K562 (cell line): ENCODE data around the gene RCOR1. TPM values are rescaled to one million over a fixed set of nuclear protein-coding genes. Genes with fewer than 3 reads are reported as not detected.

Experiments used
- CBFA2T3 ChIP-seq: fragments of 450-650 bp; IDR thresholded peaks from 2 replicates; pipeline ENCODE4 v1.6.1; 2017
- CBX5 ChIP-seq: IDR thresholded peaks from 2 replicates; pipeline ENCODE4 v1.6.1; 2014; ENCODE audit warnings: low read depth, borderline replicate concordance
- CBX8 ChIP-seq: fragments of 200-600 bp; sonication (generic); IDR thresholded peaks from 2 replicates; pipeline ENCODE4 v1.6.1; 2012; ENCODE audit warnings: borderline replicate concordance, mixed run types, low read depth, mild to moderate bottlenecking, moderate library complexity, mixed read lengths, low read length, control low read depth, inconsistent platforms; ENCODE audit not compliant: poor library complexity, severe bottlenecking; ENCODE audit errors: extremely low read depth
- CCNT2 ChIP-seq: IDR thresholded peaks from 2 replicates; pipeline ENCODE4 v1.6.1; 2011; ENCODE audit warnings: borderline replicate concordance, low read depth, mild to moderate bottlenecking, moderate library complexity, mixed read lengths, low read length; ENCODE audit not compliant: insufficient read length; ENCODE audit errors: extremely low read depth
- EZH2 ChIP-seq: IDR thresholded peaks from 2 replicates; pipeline ENCODE4 v1.6.1; 2012; ENCODE audit warnings: low read depth, mild to moderate bottlenecking, inconsistent platforms, low read length, borderline replicate concordance
- FOXA3 ChIP-seq, 2 experiments: fragments of 450-650 bp in 1 of 2; sonication (generic) in 1 of 2; formaldehyde crosslinking; IDR thresholded peaks in 1 of 2; conservative IDR thresholded peaks in 1 of 2; 2 replicates each; pipeline versions ENCODE4 v1.4.0 to v1.8.0; 2020 to 2022; ENCODE audit warnings: mild to moderate bottlenecking in 2 of 2, missing genetic modification reagents in 1 of 2
- FOXP1 ChIP-seq: sonication (generic); formaldehyde crosslinking; IDR thresholded peaks from 2 replicates; pipeline ENCODE4 v1.8.0; 2022; ENCODE audit warnings: mild to moderate bottlenecking, missing genetic modification reagents
- HMG20B ChIP-seq: fragments of 250-450 bp; sonication (Bioruptor Pico); IDR thresholded peaks from 2 replicates; pipeline ENCODE4 v1.5.0; 2021; ENCODE audit warnings: mild to moderate bottlenecking
- HNRNPL ChIP-seq: fragments of 200-400 bp; formaldehyde crosslinking; IDR thresholded peaks from 2 replicates; pipeline ENCODE4 v1.6.1; 2017; ENCODE audit warnings: low read depth, mild to moderate bottlenecking, low read length
- KLF16 ChIP-seq: IDR thresholded peaks from 2 replicates; pipeline ENCODE4 v1.6.1; 2016; ENCODE audit warnings: antibody characterized with exemption
- MYC ChIP-seq, 2 experiments: fragments of 250-450 bp in 1 of 2; sonication (Bioruptor Pico) in 1 of 2; IDR thresholded peaks; 2 replicates each; pipeline versions ENCODE4 v1.5.1 to v1.6.1; 2012 to 2021; ENCODE audit warnings: low read depth in 2 of 2, borderline replicate concordance in 1 of 2, improper control_type of control experiment in 1 of 2, low read length in 1 of 2, mild to moderate bottlenecking in 1 of 2, moderate library complexity in 1 of 2
- POLR3G ChIP-seq: IDR thresholded peaks from 2 replicates; pipeline ENCODE4 v1.6.1; 2011; ENCODE audit not compliant: insufficient read length, insufficient replicate concordance; ENCODE audit errors: extremely low read depth
- RB1 ChIP-seq: fragments of 450-650 bp; IDR thresholded peaks from 2 replicates; pipeline ENCODE4 v1.6.1; 2017; ENCODE audit warnings: low read depth, mild to moderate bottlenecking
- RBM15 ChIP-seq: fragments of 200-400 bp; formaldehyde crosslinking; IDR thresholded peaks from 2 replicates; pipeline ENCODE4 v1.6.1; 2018; ENCODE audit warnings: mild to moderate bottlenecking, low read length, moderate library complexity; ENCODE audit not compliant: insufficient read depth
- TEAD1 ChIP-seq, 2 experiments: fragments of 450-650 bp in 1 of 2; sonication (generic) in 1 of 2; formaldehyde crosslinking; IDR thresholded peaks; 2 replicates each; pipeline versions ENCODE4 v1.4.0 to v1.8.0; 2020 to 2022; ENCODE audit warnings: mild to moderate bottlenecking in 2 of 2, missing genetic modification reagents in 1 of 2
- TFAM ChIP-seq: fragments of 250-450 bp; sonication (Bioruptor Pico); conservative IDR thresholded peaks from 2 replicates; pipeline ENCODE4 v1.5.0; 2021; ENCODE audit warnings: mild to moderate bottlenecking, moderate library complexity
- U2AF1 ChIP-seq: fragments of 200-400 bp; formaldehyde crosslinking; optimal IDR thresholded peaks from 2 replicates; pipeline ENCODE3; 2017; ENCODE audit warnings: mild to moderate bottlenecking, low read depth, low read length, moderate library complexity
- U2AF2 ChIP-seq: fragments of 200-400 bp; formaldehyde crosslinking; optimal IDR thresholded peaks from 2 replicates; pipeline ENCODE3; 2017; ENCODE audit warnings: low read depth, mild to moderate bottlenecking, low read length
- ZBTB9 ChIP-seq: fragments of 450-650 bp; formaldehyde crosslinking; IDR thresholded peaks from 2 replicates; pipeline ENCODE4 v1.4.0; 2020; ENCODE audit warnings: mild to moderate bottlenecking, moderate library complexity
- ZC3H4 ChIP-seq: sonication (generic); formaldehyde crosslinking; IDR thresholded peaks from 2 replicates; pipeline ENCODE4 v1.9.0; 2021; ENCODE audit warnings: missing genetic modification reagents, borderline replicate concordance
- ZEB2 ChIP-seq: fragments of 450-650 bp; IDR thresholded peaks from 2 replicates; pipeline ENCODE4 v1.6.1; 2016
- ZNF239 ChIP-seq: fragments of 250-450 bp; sonication (Bioruptor Pico); IDR thresholded peaks from 2 replicates; pipeline ENCODE4 v1.4.0; 2020; ENCODE audit warnings: mild to moderate bottlenecking
- ZSCAN32 ChIP-seq: fragments of 450-650 bp; formaldehyde crosslinking; IDR thresholded peaks from 2 replicates; pipeline ENCODE4 v1.4.0; 2020; ENCODE audit warnings: mild to moderate bottlenecking, moderate library complexity
- polyA plus RNA-seq, 8 experiments: library from polyadenylated mRNA; depleted of rRNA in 4 of 8; stranded (reverse) in 5 of 8; unstranded in 3 of 8; fragments of >200 nt; fragmentation: Nextera tagmentation in 2 of 8; fragmentation: Illumina TruSeq in 1 of 8; extraction: Ambion mirVana in 2 of 8; extraction: Trizol in 1 of 8; gene quantifications; 2 replicates each; pipeline versions ENCODE4 v1.2.1 to v1.2.3, GENCODE V29; 2011 to 2014; ENCODE audit warnings: inconsistent platforms in 1 of 8, missing spikeins in 1 of 8
- total RNA-seq, 7 experiments: library from RNA; depleted of rRNA in 6 of 7; stranded (reverse); fragments of >200 nt in 6 of 7; fragmentation: Illumina TruSeq in 2 of 7; extraction: Trizol in 2 of 7; gene quantifications; 2 replicates each; pipeline versions ENCODE4 v1.2.1 to v1.2.3, GENCODE V29; 2011 to 2021; ENCODE audit warnings: low replicate concordance in 1 of 7
- TF ChIP-seq, protein P1 (sequence below), 2 experiments: fragments of 450-650 bp in 1 of 2; IDR thresholded peaks; 2 replicates each; pipeline ENCODE4 v1.6.1; 2011 to 2017; ENCODE audit warnings: low read depth in 2 of 2, antibody characterized with exemption in 1 of 2, borderline replicate concordance in 1 of 2, low read length in 1 of 2, mild to moderate bottlenecking in 1 of 2, mixed read lengths in 1 of 2; ENCODE audit not compliant: control insufficient read depth in 1 of 2

RCOR1 gene
- total and polyA plus RNA-seq, 9 of the 15 experiments (the other 6 are each of a cell fraction or from before 2014, with no cell fraction given) = 8.5 to 47.9 (median 20.9) TPM

GRCh38 chr14:102690509-102691286 lies 98.2 kb downstream of the RCOR1 start (continued):
- TF ChIP-seq ZBTB9 (no peak), ZSCAN32 (CRISPR knock-in tag) (no peak), U2AF1 (no peak), FOXP1 (no peak), RBM15 (no peak), FOXA3 (CRISPR knock-in tag; conservative IDR thresholded peaks at IDR 0.05 in 1 of 2, IDR thresholded peaks at IDR 0.05 in 1 of 2) (peak in 1 of 2 experiments; percentile 51; a peak in 2 of 4 replicates), POLR3G (no peak), CBX8 (no peak), RB1 (no peak), ZEB2 (no peak), TFAM (no peak), TEAD1 (CRISPR knock-in tag; IDR thresholded peaks at IDR 0.05) (no peak), HMG20B (CRISPR knock-in tag) (no peak), ZNF239 (CRISPR knock-in tag) (no peak), EZH2 (no peak), CCNT2 (peak; percentile 15), U2AF2 (no peak), CBFA2T3 (peak; percentile 60), ZC3H4 (CRISPR knock-in tag) (no peak), HNRNPL (no peak), CBX5 (no peak), KLF16 (0 out of 2 replicates have a peak, but pooled peaks have one; percentile 26), MYC (IDR thresholded peaks at IDR 0.05; ENCODE audit: low read depth, low read length) (peak; percentile 22; the same call in 1 of the 2 replicates), MYC (CRISPR knock-in tag; IDR thresholded peaks at IDR 0.05; ENCODE audit: borderline replicate concordance, low read depth) (no peak)
- TF ChIP-seq, protein P1, sequence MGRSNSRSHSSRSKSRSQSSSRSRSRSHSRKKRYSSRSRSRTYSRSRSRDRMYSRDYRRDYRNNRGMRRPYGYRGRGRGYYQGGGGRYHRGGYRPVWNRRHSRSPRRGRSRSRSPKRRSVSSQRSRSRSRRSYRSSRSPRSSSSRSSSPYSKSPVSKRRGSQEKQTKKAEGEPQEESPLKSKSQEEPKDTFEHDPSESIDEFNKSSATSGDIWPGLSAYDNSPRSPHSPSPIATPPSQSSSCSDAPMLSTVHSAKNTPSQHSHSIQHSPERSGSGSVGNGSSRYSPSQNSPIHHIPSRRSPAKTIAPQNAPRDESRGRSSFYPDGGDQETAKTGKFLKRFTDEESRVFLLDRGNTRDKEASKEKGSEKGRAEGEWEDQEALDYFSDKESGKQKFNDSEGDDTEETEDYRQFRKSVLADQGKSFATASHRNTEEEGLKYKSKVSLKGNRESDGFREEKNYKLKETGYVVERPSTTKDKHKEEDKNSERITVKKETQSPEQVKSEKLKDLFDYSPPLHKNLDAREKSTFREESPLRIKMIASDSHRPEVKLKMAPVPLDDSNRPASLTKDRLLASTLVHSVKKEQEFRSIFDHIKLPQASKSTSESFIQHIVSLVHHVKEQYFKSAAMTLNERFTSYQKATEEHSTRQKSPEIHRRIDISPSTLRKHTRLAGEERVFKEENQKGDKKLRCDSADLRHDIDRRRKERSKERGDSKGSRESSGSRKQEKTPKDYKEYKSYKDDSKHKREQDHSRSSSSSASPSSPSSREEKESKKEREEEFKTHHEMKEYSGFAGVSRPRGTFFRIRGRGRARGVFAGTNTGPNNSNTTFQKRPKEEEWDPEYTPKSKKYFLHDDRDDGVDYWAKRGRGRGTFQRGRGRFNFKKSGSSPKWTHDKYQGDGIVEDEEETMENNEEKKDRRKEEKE (IDR thresholded peaks at IDR 0.05; ENCODE audit: borderline replicate concordance in 1 of 2, control insufficient read depth in 1 of 2, low read depth in 2 of 2, low read length in 1 of 2) = no peak
